K562 (cell line): ENCODE data around the gene NECAB2. TPM values are rescaled to one million over a fixed set of nuclear protein-coding genes. Genes with fewer than 3 reads are reported as not detected.
A peak's percentile ranks its signal among the peaks of the same experiment; 100 is the strongest.

Source experiments
- ATAC-seq: fragments of 200-7000 bp; cut with Tn5 transposase; 3 replicates; pipeline ENCODE4 v1.9.1; 2020; ENCODE audit warnings: moderate library complexity
- BruUV-seq: library from RNA; stranded (reverse); fragments of 400-500 nt; replicated peaks from 2 replicates; lab custom pipeline; 2021; lab: Mats Ljungman, UMichigan
- CTCF ChIA-PET: fragments of 300-600 bp; formaldehyde crosslinking; extraction: SDS; loops from one replicate; lab custom pipeline; 2021; ENCODE audit warnings: low intra/inter-chr PET ratio; lab: Yijun Ruan, JAX
- POLR2A ChIA-PET: fragments of 300-600, 350-650 bp; sonication (Branson Sonifier 250); formaldehyde crosslinking; extraction: SDS; loops from one replicate; lab custom pipeline; 2021; ENCODE audit warnings: antibody characterized with exemption, inconsistent platforms; lab: Yijun Ruan, JAX
- DNase-seq, 4 experiments: peaks; one replicate each; pipeline versions ENCODE4 v3.0.0 to v3.0.0-alpha.2; 2011 to 2018; ENCODE audit warnings: low spot score in 3 of 4, mixed read lengths in 3 of 4; ENCODE audit errors: extremely low read depth in 1 of 4
- FAIRE-seq: peaks from 2 replicates; lab custom pipeline; 2011; peaks lifted over from hg19 to GRCh38; lab: Jason Lieb, UNC
- H2AFZ ChIP-seq: 2 replicates; pipeline ENCODE4 v1.6.0; 2011; ENCODE audit warnings: low read depth, low read length, control low read depth, inconsistent platforms
- H3K27ac ChIP-seq: fragments of 200-600 bp; 3 replicates; pipeline ENCODE4 v1.8.0; 2011; ENCODE audit warnings: low read depth, mild to moderate bottlenecking, control low read depth, inconsistent platforms, low read length, moderate library complexity, mixed read lengths; ENCODE audit errors: extremely low read depth
- H3K27me3 ChIP-seq, 2 experiments: fragments of 300-600 bp in 1 of 2; 2 replicates in 1 of 2; 3 replicates in 1 of 2; pipeline versions ENCODE4 v1.6.0 to v1.8.0; 2011; ENCODE audit warnings: inconsistent platforms in 2 of 2, low read length in 2 of 2, mild to moderate bottlenecking in 1 of 2, mixed read lengths in 1 of 2, moderate library complexity in 1 of 2; ENCODE audit not compliant: control insufficient read depth in 2 of 2, insufficient read depth in 2 of 2
- H3K36me3 ChIP-seq: fragments of 300-600 bp; 3 replicates; pipeline ENCODE4 v1.8.0; 2011; ENCODE audit warnings: mild to moderate bottlenecking, low read length, inconsistent platforms; ENCODE audit not compliant: control insufficient read depth, insufficient read depth
- H3K4me1 ChIP-seq, 2 experiments: fragments of 200-600 bp in 1 of 2; replicated peaks in 1 of 2; 2 replicates in 1 of 2; 3 replicates in 1 of 2; pipeline versions ENCODE4 v1.5.1 to v1.8.0; 2011; ENCODE audit warnings: inconsistent platforms in 2 of 2, low read length in 2 of 2, mild to moderate bottlenecking in 1 of 2, mixed read lengths in 1 of 2, moderate library complexity in 1 of 2; ENCODE audit not compliant: control insufficient read depth in 2 of 2, insufficient read depth in 2 of 2
- H3K4me2 ChIP-seq: 2 replicates; pipeline ENCODE4 v1.6.1; 2011; ENCODE audit warnings: low read length, control low read depth, inconsistent platforms, mixed read lengths; ENCODE audit not compliant: insufficient read depth
- H3K4me3 ChIP-seq: fragments of 200-600 bp; sonication (generic), shearing (Covaris generic); 2 replicates; pipeline ENCODE4 v1.5.1; 2016; ENCODE audit warnings: control low read depth, inconsistent platforms
- H3K79me2 ChIP-seq: fragments of 200-600 bp; 3 replicates; pipeline ENCODE4 v1.8.0; 2011; ENCODE audit warnings: low read length, inconsistent platforms; ENCODE audit not compliant: control insufficient read depth, insufficient read depth
- H3K9ac ChIP-seq, 2 experiments: 2 replicates each; pipeline versions ENCODE4 v1.6.0 to v1.6.1; 2011; ENCODE audit warnings: low read depth in 2 of 2, low read length in 2 of 2, control low read depth in 1 of 2, inconsistent platforms in 1 of 2, mild to moderate bottlenecking in 1 of 2, mixed read lengths in 1 of 2; ENCODE audit not compliant: insufficient read depth in 1 of 2
- H3K9me1 ChIP-seq: one replicate; pipeline ENCODE4 v1.6.0; 2011; ENCODE audit warnings: inconsistent platforms, mild to moderate bottlenecking, low read length, moderate library complexity; ENCODE audit not compliant: control insufficient read depth, insufficient read depth
- H3K9me3 ChIP-seq: replicated peaks from 2 replicates; pipeline ENCODE4 v1.5.1; 2011; ENCODE audit warnings: low read depth, low read length, inconsistent platforms; ENCODE audit not compliant: control insufficient read depth, insufficient read depth
- H4K20me1 ChIP-seq: replicated peaks from 2 replicates; pipeline ENCODE4 v1.6.1; 2011; ENCODE audit warnings: low read length, inconsistent platforms, mixed read lengths; ENCODE audit not compliant: control insufficient read depth, insufficient read depth
- ATF7 ChIP-seq: fragments of 450-650 bp; IDR thresholded peaks from 2 replicates; pipeline ENCODE4 v1.7.1; 2014; ENCODE audit warnings: mild to moderate bottlenecking, moderate library complexity
- BMI1 ChIP-seq: fragments of 150-350 bp; IDR thresholded peaks from 2 replicates; pipeline ENCODE4 v1.6.1; 2014; ENCODE audit warnings: low read length
- ERF ChIP-seq: fragments of 450-650 bp; formaldehyde crosslinking; IDR thresholded peaks from 2 replicates; pipeline ENCODE4 v1.4.0; 2020; ENCODE audit warnings: mild to moderate bottlenecking, mixed read lengths
- PHB2 ChIP-seq: fragments of 450-650 bp; IDR thresholded peaks from 2 replicates; pipeline ENCODE4 v1.6.1; 2017; ENCODE audit warnings: low read depth
- SIN3A ChIP-seq, 2 experiments: fragments of 150-350 bp in 1 of 2; IDR thresholded peaks; 2 replicates each; pipeline ENCODE4 v1.6.1; 2011 to 2016; ENCODE audit warnings: borderline replicate concordance in 2 of 2, low read depth in 2 of 2, low read length in 2 of 2, mild to moderate bottlenecking in 2 of 2, moderate library complexity in 2 of 2; ENCODE audit not compliant: control insufficient read depth in 1 of 2
- SLC30A9 ChIP-seq: fragments of 250-450 bp; sonication (Bioruptor Pico); IDR thresholded peaks from 2 replicates; pipeline ENCODE4 v1.8.0; 2022; ENCODE audit warnings: mild to moderate bottlenecking, moderate library complexity
- ZNF239 ChIP-seq: fragments of 250-450 bp; sonication (Bioruptor Pico); IDR thresholded peaks from 2 replicates; pipeline ENCODE4 v1.4.0; 2020; ENCODE audit warnings: mild to moderate bottlenecking
- WGBS: fragments of 100-300 bp; shearing (Covaris generic); methylation state at CpG from one replicate; pipeline ENCODE4 v1.1.6; 2016; ENCODE audit warnings: low coverage, mixed read lengths; ENCODE audit not compliant: insufficient coverage; ENCODE audit errors: missing lambda C conversion rate; 5-methylcytosine and 5-hydroxymethylcytosine counted together
- in situ Hi-C: fragments of 300-500 bp; cut with MboI; formaldehyde crosslinking; loops from 4 replicates; pipeline ENCODE4 v1.15.0; 2018; ENCODE audit warnings: inconsistent platforms, mixed read lengths
- intact Hi-C: fragments of 100-400 bp; cut with micrococcal nuclease; formaldehyde crosslinking; loops from 2 replicates; pipeline ENCODE4 v1.14.2; 2022
- polyA plus RNA-seq, 8 experiments: library from polyadenylated mRNA; depleted of rRNA in 4 of 8; stranded (reverse) in 5 of 8; unstranded in 3 of 8; fragments of >200 nt; fragmentation: Nextera tagmentation in 2 of 8; fragmentation: Illumina TruSeq in 1 of 8; extraction: Ambion mirVana in 2 of 8; extraction: Trizol in 1 of 8; gene quantifications; 2 replicates each; pipeline versions ENCODE4 v1.2.1 to v1.2.3, GENCODE V29; 2011 to 2014; ENCODE audit warnings: inconsistent platforms in 1 of 8, missing spikeins in 1 of 8
- total RNA-seq, 7 experiments: library from RNA; depleted of rRNA in 6 of 7; stranded (reverse); fragments of >200 nt in 6 of 7; fragmentation: Illumina TruSeq in 2 of 7; extraction: Trizol in 2 of 7; gene quantifications; 2 replicates each; pipeline versions ENCODE4 v1.2.1 to v1.2.3, GENCODE V29; 2011 to 2021; ENCODE audit warnings: low replicate concordance in 1 of 7
- TF ChIP-seq, protein P1 (sequence below): fragments of 450-650 bp; formaldehyde crosslinking; IDR thresholded peaks from 2 replicates; pipeline ENCODE4 v1.4.0; 2022; ENCODE audit warnings: missing genetic modification characterization
- TF ChIP-seq, protein P2 (sequence below): fragments of 450-650 bp; IDR thresholded peaks from 2 replicates; pipeline ENCODE4 v1.6.1; 2016

Gene NECAB2
- total and polyA plus RNA-seq, 9 of the 15 experiments (the other 6 are each of a cell fraction or from before 2014, with no cell fraction given): 0.03 to 0.28 TPM; not detected in 7

DNA sequence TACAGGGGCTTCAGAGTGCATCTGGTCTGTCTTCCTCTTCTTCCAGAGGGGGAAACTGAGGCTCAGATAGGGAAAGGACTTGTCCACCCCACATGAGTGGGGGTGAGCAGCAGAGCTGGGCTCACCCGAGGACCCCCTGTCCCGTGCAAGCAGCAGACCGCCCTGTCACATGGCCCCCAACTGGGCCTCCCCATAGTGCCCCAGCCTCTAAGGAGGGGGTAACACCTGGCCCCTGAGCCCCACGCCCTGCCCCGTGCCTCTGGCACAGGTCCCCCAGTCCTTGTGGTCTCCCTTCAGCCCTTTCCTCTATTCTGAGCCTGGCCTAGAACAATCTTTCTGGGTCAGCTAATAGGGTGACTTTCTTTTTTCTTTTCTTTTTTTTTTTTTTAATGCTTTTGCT is 6.5 kb upstream of the NECAB2 start (continued):
- TF ChIP-seq SLC30A9: no peak
- TF ChIP-seq ATF7: no peak
- no peak for TF ChIP-seq PHB2
- TF ChIP-seq ZNF239 (CRISPR knock-in tag): no peak
- no peak for TF ChIP-seq SIN3A (IDR thresholded peaks at IDR 0.05; ENCODE audit: borderline replicate concordance in 2 of 2, control insufficient read depth in 1 of 2, low read depth in 2 of 2, low read length in 2 of 2)
- TF ChIP-seq BMI1: no peak
- TF ChIP-seq, protein P1, sequence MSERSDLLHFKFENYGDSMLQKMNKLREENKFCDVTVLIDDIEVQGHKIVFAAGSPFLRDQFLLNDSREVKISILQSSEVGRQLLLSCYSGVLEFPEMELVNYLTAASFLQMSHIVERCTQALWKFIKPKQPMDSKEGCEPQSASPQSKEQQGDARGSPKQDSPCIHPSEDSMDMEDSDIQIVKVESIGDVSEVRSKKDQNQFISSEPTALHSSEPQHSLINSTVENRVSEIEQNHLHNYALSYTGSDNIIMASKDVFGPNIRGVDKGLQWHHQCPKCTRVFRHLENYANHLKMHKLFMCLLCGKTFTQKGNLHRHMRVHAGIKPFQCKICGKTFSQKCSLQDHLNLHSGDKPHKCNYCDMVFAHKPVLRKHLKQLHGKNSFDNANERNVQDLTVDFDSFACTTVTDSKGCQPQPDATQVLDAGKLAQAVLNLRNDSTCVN (CRISPR knock-in tag): no peak

DNA sequence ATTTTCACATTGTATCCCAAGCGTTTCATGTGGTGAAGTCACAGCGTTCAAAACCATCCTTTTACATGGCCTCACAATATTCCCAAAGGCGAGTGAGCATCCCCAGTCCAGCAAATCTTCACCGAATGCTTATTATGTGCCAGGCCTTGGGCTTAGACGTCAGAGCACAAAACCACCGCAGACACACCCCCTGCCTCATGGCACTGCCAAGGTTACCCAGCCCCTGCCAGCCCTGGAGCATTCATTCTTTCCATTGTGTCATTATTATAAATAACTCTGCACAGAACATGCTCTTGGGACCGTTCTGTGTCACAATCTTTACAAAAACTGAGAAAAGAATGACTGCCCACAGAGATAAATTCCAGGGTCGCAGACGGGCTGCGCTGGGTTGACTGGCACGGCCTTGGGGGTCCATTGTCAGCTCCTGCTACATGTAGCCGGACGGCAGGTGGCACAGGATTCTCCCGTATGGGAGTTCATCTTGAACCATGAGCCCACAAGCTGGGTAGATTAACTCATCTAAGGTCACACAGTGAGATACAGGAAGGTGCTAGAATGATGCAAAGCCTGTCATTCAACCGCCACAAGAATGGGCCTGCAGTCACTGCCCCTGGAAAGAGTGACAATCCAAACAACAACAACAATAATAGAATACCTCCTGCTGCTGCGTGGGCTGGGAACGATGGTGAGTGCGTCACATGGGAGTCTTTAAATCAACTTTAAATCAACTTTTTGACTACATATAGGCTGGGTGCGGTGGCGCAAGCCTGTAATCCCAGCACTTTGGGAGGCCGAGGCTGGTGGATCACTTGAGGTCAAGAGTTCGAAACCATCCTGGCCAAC is 4.5 kb upstream of the NECAB2 start:
- FAIRE-seq (peak; percentile 42), ATAC-seq (no peak), DNase-seq (no peak)
- Histone ChIP-seq H3K4me2 (no peak overlapping the region), H3K79me2 (no peaks in the 10 kb centered on the region), H4K20me1 (no peaks in the 10 kb centered on the region; the same call in 1 of the 2 replicates), H3K36me3 (peaks cover 5% of the 10 kb centered on the region; the same call in 1 of the 3 replicates), H3K27ac (no peak overlapping the region), H2AFZ (no peak overlapping the region), H3K4me3 (no peak overlapping the region), H3K4me1 (peaks cover 0 to 24% of the 10 kb centered on the region in 2 experiments; a peak in 1 of 5 replicates), H3K9me1 (no peaks in the 10 kb centered on the region), H3K27me3 (no peaks in the 10 kb centered on the region), H3K9ac (no peak overlapping the region), H3K9me3 (no peaks in the 10 kb centered on the region)
- CTCF ChIA-PET: interaction anchor here (1.1 kb wide), 1 partner anchor 102 kb away, joined by 3 read pairs; no protein-coding TSS in a partner anchor
- intact Hi-C loops: no loop called here
- BruUV-seq: no TSS peak
- TF ChIP-seq, protein P2, sequence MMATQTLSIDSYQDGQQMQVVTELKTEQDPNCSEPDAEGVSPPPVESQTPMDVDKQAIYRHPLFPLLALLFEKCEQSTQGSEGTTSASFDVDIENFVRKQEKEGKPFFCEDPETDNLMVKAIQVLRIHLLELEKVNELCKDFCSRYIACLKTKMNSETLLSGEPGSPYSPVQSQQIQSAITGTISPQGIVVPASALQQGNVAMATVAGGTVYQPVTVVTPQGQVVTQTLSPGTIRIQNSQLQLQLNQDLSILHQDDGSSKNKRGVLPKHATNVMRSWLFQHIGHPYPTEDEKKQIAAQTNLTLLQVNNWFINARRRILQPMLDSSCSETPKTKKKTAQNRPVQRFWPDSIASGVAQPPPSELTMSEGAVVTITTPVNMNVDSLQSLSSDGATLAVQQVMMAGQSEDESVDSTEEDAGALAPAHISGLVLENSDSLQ: peak; percentile 40; the same call in 1 of the 2 replicates
- TF ChIP-seq ERF: no peak
- POLR2A ChIA-PET: interaction anchor here (0.6 to 3.7 kb wide), 3 partner anchors 9 to 267 kb away, joined by 3 to 22 read pairs (median 4); partner anchors contain the start of gene OSGIN1
- in situ Hi-C loops: no loop called here
- 68% methylated on average over 21 of the region's 22 CpGs for WGBS
